Measurements from ENCODE around the gene TUBB1. TPM values are rescaled to one million over a fixed set of nuclear protein-coding genes. Genes with fewer than 3 reads are reported as not detected.

Gene TUBB1
- total and polyA plus RNA-seq, 2 of the 4 experiments (the other 2 are of a cell fraction) = not detected

DNA sequence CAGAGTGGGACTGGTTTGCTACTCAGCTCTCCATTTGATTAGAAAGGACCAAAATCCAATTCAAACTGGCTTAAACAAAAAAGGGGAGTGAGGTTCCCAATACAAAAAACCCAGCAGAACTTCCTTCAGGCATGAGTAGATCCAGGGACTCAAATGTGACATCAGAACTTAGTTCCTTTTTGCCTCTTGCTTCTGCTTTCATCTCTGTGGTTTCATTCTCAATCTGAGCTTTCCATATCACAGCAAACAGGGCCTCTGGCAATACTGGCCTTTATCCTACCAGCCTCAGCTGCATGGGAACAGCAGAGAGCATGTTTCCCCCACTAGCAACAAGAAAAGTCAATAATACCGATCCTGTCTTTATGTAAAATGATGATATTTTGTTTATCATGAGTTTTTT, 52.0 kb downstream of the TUBB1 start:
- TF ChIP-seq, protein P1, sequence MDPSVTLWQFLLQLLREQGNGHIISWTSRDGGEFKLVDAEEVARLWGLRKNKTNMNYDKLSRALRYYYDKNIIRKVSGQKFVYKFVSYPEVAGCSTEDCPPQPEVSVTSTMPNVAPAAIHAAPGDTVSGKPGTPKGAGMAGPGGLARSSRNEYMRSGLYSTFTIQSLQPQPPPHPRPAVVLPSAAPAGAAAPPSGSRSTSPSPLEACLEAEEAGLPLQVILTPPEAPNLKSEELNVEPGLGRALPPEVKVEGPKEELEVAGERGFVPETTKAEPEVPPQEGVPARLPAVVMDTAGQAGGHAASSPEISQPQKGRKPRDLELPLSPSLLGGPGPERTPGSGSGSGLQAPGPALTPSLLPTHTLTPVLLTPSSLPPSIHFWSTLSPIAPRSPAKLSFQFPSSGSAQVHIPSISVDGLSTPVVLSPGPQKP (IDR thresholded peaks at IDR 0.05; ENCODE audit: borderline replicate concordance, low read depth, low read length) = no peak
- no peak for TF ChIP-seq POLR2A (IDR thresholded peaks at IDR 0.05; ENCODE audit: low read depth, low read length)
- no peak for TF ChIP-seq BHLHE40 (IDR thresholded peaks at IDR 0.05; ENCODE audit: low read depth, low read length)
- no peak for TF ChIP-seq MAZ (IDR thresholded peaks at IDR 0.05; ENCODE audit: borderline replicate concordance, low read depth, low read length)
- TF ChIP-seq RFX5 (IDR thresholded peaks at IDR 0.05; ENCODE audit: low read depth, low read length) = no peak
- no peak for TF ChIP-seq RAD21 (IDR thresholded peaks at IDR 0.05; ENCODE audit: low read length)
- no peak for TF ChIP-seq FOS (IDR thresholded peaks at IDR 0.05; ENCODE audit: low read depth, low read length)
- no peak for TF ChIP-seq CEBPB (IDR thresholded peaks at IDR 0.05; ENCODE audit: low read depth, low read length)
- TF ChIP-seq, protein P2, sequence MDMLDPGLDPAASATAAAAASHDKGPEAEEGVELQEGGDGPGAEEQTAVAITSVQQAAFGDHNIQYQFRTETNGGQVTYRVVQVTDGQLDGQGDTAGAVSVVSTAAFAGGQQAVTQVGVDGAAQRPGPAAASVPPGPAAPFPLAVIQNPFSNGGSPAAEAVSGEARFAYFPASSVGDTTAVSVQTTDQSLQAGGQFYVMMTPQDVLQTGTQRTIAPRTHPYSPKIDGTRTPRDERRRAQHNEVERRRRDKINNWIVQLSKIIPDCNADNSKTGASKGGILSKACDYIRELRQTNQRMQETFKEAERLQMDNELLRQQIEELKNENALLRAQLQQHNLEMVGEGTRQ (IDR thresholded peaks at IDR 0.05; ENCODE audit: low read depth, low read length) = no peak
- no peak for TF ChIP-seq RCOR1 (IDR thresholded peaks at IDR 0.05; ENCODE audit: insufficient replicate concordance, low read length)
- TF ChIP-seq NFE2L2 (IDR thresholded peaks at IDR 0.05; ENCODE audit: low read depth, low read length) = no peak
- no peak for TF ChIP-seq MAFK (IDR thresholded peaks at IDR 0.05; ENCODE audit: low read depth, low read length)
- H3K18ac ChIP-seq (ENCODE audit: low read depth, low read length) = no peak overlapping the region
- ChIA-PET CTCF (interaction anchor here (1.1 kb wide), 1 partner anchor 16 kb away, joined by 6 read pairs; no protein-coding TSS in a partner anchor), POLR2A (ENCODE audit: unreplicated experiment) (no interaction called here)
- H3K27ac ChIP-seq (ENCODE audit: insufficient read depth, low read length) = no peak overlapping the region
- H2BK15ac ChIP-seq (ENCODE audit: low read depth, low read length) = no peak overlapping the region
- H4K91ac ChIP-seq (ENCODE audit: insufficient read depth, low read depth, low read length) = no peak overlapping the region
- H3K4ac ChIP-seq (ENCODE audit: low read depth, low read length) = no peak overlapping the region
- BruUV-seq (replicated peaks) = no TSS peak
- no peaks in the 10 kb centered on the region for H3K4me1 ChIP-seq (ENCODE audit: control insufficient read depth, insufficient read depth, low read length)
- no peak overlapping the region for H3K9ac ChIP-seq (ENCODE audit: low read depth, low read length)
- H3K79me1 ChIP-seq (ENCODE audit: low read depth in 1 of 2, low read length in 2 of 2) = no peaks in the 10 kb centered on the region
- ATAC-seq (ENCODE audit: low read depth) (no peak), DNase-seq (no peak)
- H4K5ac ChIP-seq (ENCODE audit: low read depth, low read length) = no peak overlapping the region
- H2AK9ac ChIP-seq (replicated peaks; ENCODE audit: low read depth, low read length, poor library complexity) = no peak overlapping the region
- H3K36me3 ChIP-seq (ENCODE audit: control insufficient read depth, insufficient read depth, low read length) = no peaks in the 10 kb centered on the region
- no peak overlapping the region for H2AFZ ChIP-seq (replicated peaks; ENCODE audit: low read length, poor library complexity)
- dilution Hi-C loops (cut with HindIII; ENCODE audit: low sequenced_read_pairs, unreplicated experiment) = no loop called here
- no peaks in the 10 kb centered on the region for H3K9me3 ChIP-seq (ENCODE audit: control insufficient read depth, insufficient read depth, low read length)
- WGBS, 2 experiments (ENCODE audit: extremely low coverage in 2 of 2, insufficient read length in 1 of 2) = no CpG with 5 or more reads among the region's 1 CpG
- H3K4me3 ChIP-seq (ENCODE audit: insufficient read depth, low read depth, low read length) = no peak overlapping the region
- peaks cover 25% of the 10 kb centered on the region for H3K27me3 ChIP-seq (ENCODE audit: control insufficient read depth, insufficient read depth, low read length)
- H3K23ac ChIP-seq (ENCODE audit: low read depth, low read length) = no peak overlapping the region
- intact Hi-C loops (cut with micrococcal nuclease) = no loop called here
- no peak overlapping the region for H3K4me2 ChIP-seq (ENCODE audit: low read depth, low read length)
- no peak overlapping the region for H3K56ac ChIP-seq (ENCODE audit: extremely low read depth, insufficient read depth, low read length)
- H2AK5ac ChIP-seq (ENCODE audit: low read depth, low read length) = no peak overlapping the region
- no peaks in the 10 kb centered on the region for H4K20me1 ChIP-seq (ENCODE audit: insufficient read depth, low read length)
- H4K8ac ChIP-seq (ENCODE audit: low read depth in 2 of 2, low read length in 2 of 2) = no peak overlapping the region
- no peak overlapping the region for H2BK120ac ChIP-seq (ENCODE audit: low read depth, low read length)
- H2BK20ac ChIP-seq (ENCODE audit: low read depth, low read length) = no peak overlapping the region
- H2BK5ac ChIP-seq (ENCODE audit: low read depth, low read length, poor library complexity, severe bottlenecking) = no peak overlapping the region
- in situ Hi-C loops (cut with MboI; ENCODE audit: low sequenced_read_pairs) = no loop called here
- H3K9me1 ChIP-seq (ENCODE audit: insufficient read depth, low read length) = no peaks in the 10 kb centered on the region
- H3K14ac ChIP-seq (replicated peaks; ENCODE audit: low read depth, low read length) = no peak overlapping the region

Measured in IMR-90 (cell line).